IMR-90 (cell line): Measurements from ENCODE around the gene G3BP1. TPM values are rescaled to one million over a fixed set of nuclear protein-coding genes. Genes with fewer than 3 reads are reported as not detected.

Source experiments
- ATAC-seq: fragments of 200-7000 bp; cut with Tn5 transposase; 2 replicates; pipeline ENCODE4 v1.9.1; 2020; ENCODE audit warnings: low read depth, mild to moderate bottlenecking, moderate library complexity
- BruUV-seq: library from RNA; stranded (reverse); fragments of 400-500 nt; replicated peaks from 2 replicates; lab custom pipeline; 2021; lab: Mats Ljungman, UMichigan
- CTCF ChIA-PET: fragments of 300-600 bp; formaldehyde crosslinking; extraction: SDS; loops from one replicate; lab custom pipeline; 2021; ENCODE audit warnings: antibody characterized with exemption; lab: Yijun Ruan, JAX
- POLR2A ChIA-PET: fragments of 300-600 bp; sonication (Branson Sonifier 250); formaldehyde crosslinking; loops from one replicate; lab custom pipeline; 2022; ENCODE audit warnings: antibody characterized with exemption; ENCODE audit not compliant: unreplicated experiment; lab: Charles Lee
- DNase-seq: peaks from one replicate; pipeline ENCODE4 v3.0.0; 2013
- H2AFZ ChIP-seq: replicated peaks from 2 replicates; pipeline ENCODE3; 2013; ENCODE audit warnings: low read length, mild to moderate bottlenecking; ENCODE audit not compliant: poor library complexity
- H2AK5ac ChIP-seq: 2 replicates; pipeline ENCODE4 v1.6.1; 2013; ENCODE audit warnings: low read depth, low read length, inconsistent platforms
- H2AK9ac ChIP-seq: replicated peaks from 2 replicates; pipeline ENCODE3; 2013; ENCODE audit warnings: mild to moderate bottlenecking, low read depth, low read length, moderate library complexity; ENCODE audit not compliant: poor library complexity
- H2BK120ac ChIP-seq: 2 replicates; pipeline ENCODE4 v1.6.1; 2013; ENCODE audit warnings: low read depth, low read length, inconsistent platforms
- H2BK15ac ChIP-seq: 3 replicates; pipeline ENCODE4 v1.6.1; 2013; ENCODE audit warnings: low read depth, low read length, inconsistent platforms
- H2BK20ac ChIP-seq: 2 replicates; pipeline ENCODE4 v1.6.1; 2013; ENCODE audit warnings: low read depth, mild to moderate bottlenecking, inconsistent platforms, low read length, moderate library complexity
- H2BK5ac ChIP-seq: 2 replicates; pipeline ENCODE4 v1.6.1; 2013; ENCODE audit warnings: mild to moderate bottlenecking, low read depth, low read length, inconsistent platforms; ENCODE audit not compliant: poor library complexity, severe bottlenecking
- H3K14ac ChIP-seq: replicated peaks from 2 replicates; pipeline ENCODE4 v1.6.1; 2013; ENCODE audit warnings: low read depth, low read length, inconsistent platforms
- H3K18ac ChIP-seq: 2 replicates; pipeline ENCODE4 v1.6.1; 2013; ENCODE audit warnings: low read depth, low read length, control low read depth
- H3K23ac ChIP-seq: 2 replicates; pipeline ENCODE4 v1.6.1; 2013; ENCODE audit warnings: low read depth, low read length, inconsistent platforms
- H3K27ac ChIP-seq: 2 replicates; pipeline ENCODE4 v1.5.1; 2013; ENCODE audit warnings: mild to moderate bottlenecking, control low read depth, low read length; ENCODE audit not compliant: insufficient read depth
- H3K27me3 ChIP-seq: 2 replicates; pipeline ENCODE4 v1.6.1; 2013; ENCODE audit warnings: low read length; ENCODE audit not compliant: control insufficient read depth, insufficient read depth
- H3K36me3 ChIP-seq: 2 replicates; pipeline ENCODE4 v1.6.1; 2013; ENCODE audit warnings: low read length, mixed read lengths; ENCODE audit not compliant: control insufficient read depth, insufficient read depth
- H3K4ac ChIP-seq: 2 replicates; pipeline ENCODE4 v1.6.1; 2013; ENCODE audit warnings: low read depth, low read length, inconsistent platforms
- H3K4me1 ChIP-seq: 2 replicates; pipeline ENCODE4 v1.6.1; 2013; ENCODE audit warnings: low read length, mixed read lengths; ENCODE audit not compliant: control insufficient read depth, insufficient read depth
- H3K4me2 ChIP-seq: 2 replicates; pipeline ENCODE4 v1.6.1; 2013; ENCODE audit warnings: low read depth, mild to moderate bottlenecking, control low read depth, low read length, moderate library complexity
- H3K4me3 ChIP-seq: 2 replicates; pipeline ENCODE4 v1.5.1; 2013; ENCODE audit warnings: low read depth, mild to moderate bottlenecking, control low read depth, low read length, moderate library complexity; ENCODE audit not compliant: insufficient read depth
- H3K56ac ChIP-seq: 2 replicates; pipeline ENCODE4 v1.6.1; 2013; ENCODE audit warnings: low read length, inconsistent platforms; ENCODE audit not compliant: insufficient read depth; ENCODE audit errors: extremely low read depth
- H3K79me1 ChIP-seq, 2 experiments: 2 replicates each; pipeline ENCODE4 v1.6.1; 2013; ENCODE audit warnings: low read length in 2 of 2, inconsistent platforms in 1 of 2, low read depth in 1 of 2
- H3K9ac ChIP-seq: 2 replicates; pipeline ENCODE4 v1.6.1; 2013; ENCODE audit warnings: low read depth, low read length, control low read depth
- H3K9me1 ChIP-seq: 2 replicates; pipeline ENCODE4 v1.6.1; 2013; ENCODE audit warnings: low read length, inconsistent platforms; ENCODE audit not compliant: insufficient read depth
- H3K9me3 ChIP-seq: 2 replicates; pipeline ENCODE4 v1.6.1; 2013; ENCODE audit warnings: low read length; ENCODE audit not compliant: control insufficient read depth, insufficient read depth
- H4K20me1 ChIP-seq: 2 replicates; pipeline ENCODE4 v1.6.1; 2013; ENCODE audit warnings: low read length, inconsistent platforms; ENCODE audit not compliant: insufficient read depth
- H4K5ac ChIP-seq: 2 replicates; pipeline ENCODE4 v1.6.1; 2013; ENCODE audit warnings: mild to moderate bottlenecking, low read depth, low read length, control low read depth
- H4K8ac ChIP-seq, 2 experiments: 2 replicates each; pipeline ENCODE4 v1.6.1; 2013; ENCODE audit warnings: low read depth in 2 of 2, low read length in 2 of 2, control low read depth in 1 of 2, inconsistent platforms in 1 of 2
- H4K91ac ChIP-seq: 2 replicates; pipeline ENCODE4 v1.6.1; 2013; ENCODE audit warnings: low read depth, low read length, inconsistent platforms; ENCODE audit not compliant: insufficient read depth
- BHLHE40 ChIP-seq: fragments of 150-350 bp; IDR thresholded peaks from 2 replicates; pipeline ENCODE4 v1.6.1; 2016; ENCODE audit warnings: mild to moderate bottlenecking, low read depth, low read length
- CEBPB ChIP-seq: IDR thresholded peaks from 2 replicates; pipeline ENCODE4 v1.6.1; 2012; ENCODE audit warnings: low read depth, low read length, improper control_type of control experiment
- CHD1 ChIP-seq: IDR thresholded peaks from 2 replicates; pipeline ENCODE4 v1.6.1; 2012; ENCODE audit warnings: low read depth, low read length, improper control_type of control experiment
- CTCF ChIP-seq: conservative IDR thresholded peaks from 2 replicates; pipeline ENCODE4 v1.5.1; 2012; ENCODE audit warnings: mild to moderate bottlenecking, low read depth, low read length, improper control_type of control experiment
- ELK1 ChIP-seq: fragments of 150-350 bp; IDR thresholded peaks from 2 replicates; pipeline ENCODE4 v1.6.1; 2016; ENCODE audit warnings: low read depth, mild to moderate bottlenecking, low read length, moderate library complexity, borderline replicate concordance
- FOS ChIP-seq: fragments of 150-350 bp; IDR thresholded peaks from 2 replicates; pipeline ENCODE4 v1.6.1; 2016; ENCODE audit warnings: low read depth, low read length
- MAFK ChIP-seq: IDR thresholded peaks from 2 replicates; pipeline ENCODE4 v1.6.1; 2012; ENCODE audit warnings: low read depth, low read length, improper control_type of control experiment
- MAZ ChIP-seq: IDR thresholded peaks from 2 replicates; pipeline ENCODE4 v1.6.1; 2012; ENCODE audit warnings: low read depth, mild to moderate bottlenecking, low read length, improper control_type of control experiment, moderate library complexity, borderline replicate concordance
- MXI1 ChIP-seq: IDR thresholded peaks from 2 replicates; pipeline ENCODE4 v1.6.1; 2012; ENCODE audit warnings: low read depth, mild to moderate bottlenecking, low read length, moderate library complexity, borderline replicate concordance
- NFE2L2 ChIP-seq: fragments of 150-350 bp; IDR thresholded peaks from 2 replicates; pipeline ENCODE4 v1.6.1; 2016; ENCODE audit warnings: low read depth, mild to moderate bottlenecking, low read length
- POLR2A ChIP-seq: IDR thresholded peaks from 2 replicates; pipeline ENCODE4 v1.6.1; 2012; ENCODE audit warnings: mild to moderate bottlenecking, low read depth, low read length
- RAD21 ChIP-seq: IDR thresholded peaks from 2 replicates; pipeline ENCODE4 v1.6.1; 2012; ENCODE audit warnings: low read length, improper control_type of control experiment
- RCOR1 ChIP-seq: IDR thresholded peaks from 2 replicates; pipeline ENCODE4 v1.6.1; 2012; ENCODE audit warnings: mild to moderate bottlenecking, low read length, improper control_type of control experiment; ENCODE audit not compliant: insufficient replicate concordance
- RFX5 ChIP-seq: IDR thresholded peaks from 2 replicates; pipeline ENCODE4 v1.8.0; 2012; ENCODE audit warnings: low read depth, mild to moderate bottlenecking, low read length, moderate library complexity
- SMC3 ChIP-seq: fragments of 150-350 bp; IDR thresholded peaks from 2 replicates; pipeline ENCODE4 v1.6.1; 2016; ENCODE audit warnings: low read depth, mild to moderate bottlenecking, antibody characterized with exemption, low read length, moderate library complexity
- USF2 ChIP-seq: fragments of 150-350 bp; IDR thresholded peaks from 2 replicates; pipeline ENCODE4 v1.6.1; 2017; ENCODE audit warnings: mild to moderate bottlenecking, antibody characterized with exemption, low read length, low read depth
- WGBS, 2 experiments: methylation state at CpG; one replicate each; pipeline versions ENCODE4 v1.1.5 to v1.1.7; 2013; ENCODE audit warnings: missing lambda C conversion rate in 2 of 2; ENCODE audit not compliant: insufficient read length in 1 of 2; ENCODE audit errors: extremely low coverage in 2 of 2; 5-methylcytosine and 5-hydroxymethylcytosine counted together
- dilution Hi-C: fragments of 300-500 bp; cut with HindIII; formaldehyde crosslinking; loops from one replicate; pipeline ENCODE4 v1.14.3; 2018; ENCODE audit warnings: low sequenced_read_pairs; ENCODE audit not compliant: unreplicated experiment
- in situ Hi-C: fragments of 300-500 bp; cut with MboI; formaldehyde crosslinking; loops from 3 replicates; pipeline ENCODE4 v1.14.3; 2019; ENCODE audit warnings: low sequenced_read_pairs, inconsistent platforms, mixed read lengths
- intact Hi-C: fragments of 100-400 bp; cut with micrococcal nuclease; formaldehyde crosslinking; loops from 2 replicates; pipeline ENCODE4 v1.10.0; 2022
- polyA plus RNA-seq, 3 experiments: library from polyadenylated mRNA; depleted of rRNA; stranded (reverse); fragments of >200 nt; gene quantifications; 2 replicates each; pipeline ENCODE4 v1.2.3, GENCODE V29; 2012; ENCODE audit warnings: low replicate concordance in 1 of 3
- total RNA-seq: library from RNA; depleted of rRNA; stranded (reverse); fragments of >200 nt; gene quantifications from 2 replicates; pipeline ENCODE4 v1.2.3, GENCODE V29; 2012

The G3BP1 gene
- total and polyA plus RNA-seq, 2 of the 4 experiments (the other 2 are of a cell fraction) = 40.2 to 482 TPM

- no peaks in the 10 kb centered on the region; the same call in 1 of the 2 replicates for H3K36me3 ChIP-seq
- dilution Hi-C loops (no loop called here), intact Hi-C loops (no loop called here), in situ Hi-C loops (no loop called here)
- no peak overlapping the region for H2BK5ac ChIP-seq
- no peak overlapping the region for H3K14ac ChIP-seq
- no peak overlapping the region for H4K8ac ChIP-seq
- no peaks in the 10 kb centered on the region for H3K27me3 ChIP-seq
- CTCF ChIA-PET = no interaction called here
- no peak overlapping the region for H2AK9ac ChIP-seq
- H2BK20ac ChIP-seq = no peak overlapping the region
- TF ChIP-seq BHLHE40 (no peak), USF2 (no peak), SMC3 (no peak), CTCF (no peak), POLR2A (no peak), MXI1 (no peak), CEBPB (no peak), MAFK (no peak), FOS (no peak), RCOR1 (no peak), NFE2L2 (no peak), MAZ (no peak), RAD21 (no peak), RFX5 (no peak), CHD1 (no peak), ELK1 (no peak)
- no peak overlapping the region for H3K4ac ChIP-seq
- peaks cover 0 to 6% of the 10 kb centered on the region in 2 experiments; a peak in 1 of 4 replicates for H3K79me1 ChIP-seq
- peaks cover 2% of the 10 kb centered on the region; the same call in 1 of the 2 replicates for H3K9me1 ChIP-seq
- H4K5ac ChIP-seq = no peak overlapping the region
- H3K56ac ChIP-seq = no peak overlapping the region
- no peak overlapping the region for H3K23ac ChIP-seq
- no peak overlapping the region for H2BK120ac ChIP-seq
- no peaks in the 10 kb centered on the region for H3K9me3 ChIP-seq
- no peak for ATAC-seq
- no peak overlapping the region for H3K4me2 ChIP-seq
- H3K9ac ChIP-seq = no peak overlapping the region
- no peak overlapping the region for H3K27ac ChIP-seq
- BruUV-seq = no TSS peak
- H3K4me1 ChIP-seq = peaks cover 4% of the 10 kb centered on the region; the same call in 1 of the 2 replicates
- no CpG with 5 or more reads among the region's 1 CpG for WGBS, 2 experiments
- no peak overlapping the region for H2BK15ac ChIP-seq
- no peak overlapping the region for H3K4me3 ChIP-seq
- no peak overlapping the region for H2AFZ ChIP-seq
- no peak overlapping the region for H3K18ac ChIP-seq
- no peak overlapping the region for H2AK5ac ChIP-seq
- no peak overlapping the region for H4K91ac ChIP-seq
- POLR2A ChIA-PET = no interaction called here
- peaks cover 94% of the 10 kb centered on the region for H4K20me1 ChIP-seq
- DNase-seq = no peak
Observed at GRCh38 chr5:151781201-151781600, 9.4 kb downstream of the G3BP1 start.
